Heart left ventricle (tissue), 13 donors: Measurements from ENCODE around the gene ITGA2.

Source experiments
- CTCF ChIP-seq, 12 donors: fragments of 200-600 bp; sonication (generic) in 4 of 12; IDR thresholded peaks; one replicate each; pipeline versions ENCODE4 v1.5.0 to v1.8.0; 2018 to 2022; ENCODE audit warnings: antibody characterized with exemption in 12 of 12, mild to moderate bottlenecking in 5 of 12
- POLR2A ChIP-seq, 2 donors: fragments of 450-650 bp; IDR thresholded peaks; one replicate each; pipeline ENCODE4 v1.6.1; 2017; ENCODE audit warnings: antibody characterized with exemption in 2 of 2, mild to moderate bottlenecking in 2 of 2, moderate library complexity in 2 of 2
- donor health status: ischemic (EF 13 %, LVEDD 7.1; RV severe dilation, severe dysfunction).
- donor health status: DM: no; HTN: yes; CAD: no.
- donor health status: DM: no; HTN: no; CAD: no.
- donor health status: ischemic (EF 25% LVEDD 6.9; RV normal size, moderate dysfunction).
- donor health status: ischemic (EF 25% LVEDD 5.7; RV mildly dilated, moderate dysfunction).
- donor health status: ischemic (EF 35%, LVEDD 5.7; RV mildly dilated, moderate dysfunction).
- donor health status: nonischemic (EF 11% LVEDD 7.7; RV severe dilation, severe dysfunction).
- donor health status: DM: yes; HTN: yes; CAD: no.
- donor health status: PGD.
- donor health status: ischemic (EF 29% LVEDD 5.4; RV normal size, mild dysfunction).
- donor health status: nonischemic (EF 23%, LVEDD 6.1; RV moderate dilation, normal function).

- TF ChIP-seq POLR2A (IDR thresholded peaks at IDR 0.05), result no peak
- no peak for TF ChIP-seq CTCF (IDR thresholded peaks at IDR 0.05)
These were observed 4.2 kb downstream of the ITGA2 start for GRCh38 chr5:52993367-52993766.
